IMR-90 (cell line): ENCODE results near the gene DRD3. TPM values are rescaled to one million over a fixed set of nuclear protein-coding genes. Genes with fewer than 3 reads are reported as not detected.

Source experiments
- ATAC-seq: fragments of 200-7000 bp; cut with Tn5 transposase; 2 replicates; pipeline ENCODE4 v1.9.1; 2020; ENCODE audit warnings: low read depth, mild to moderate bottlenecking, moderate library complexity
- BruUV-seq: library from RNA; stranded (reverse); fragments of 400-500 nt; replicated peaks from 2 replicates; lab custom pipeline; 2021; lab: Mats Ljungman, UMichigan
- CTCF ChIA-PET: fragments of 300-600 bp; formaldehyde crosslinking; extraction: SDS; loops from one replicate; lab custom pipeline; 2021; ENCODE audit warnings: antibody characterized with exemption; lab: Yijun Ruan, JAX
- POLR2A ChIA-PET: fragments of 300-600 bp; sonication (Branson Sonifier 250); formaldehyde crosslinking; loops from one replicate; lab custom pipeline; 2022; ENCODE audit warnings: antibody characterized with exemption; ENCODE audit not compliant: unreplicated experiment; lab: Charles Lee
- DNase-seq: peaks from one replicate; pipeline ENCODE4 v3.0.0; 2013
- H2AFZ ChIP-seq: replicated peaks from 2 replicates; pipeline ENCODE3; 2013; ENCODE audit warnings: low read length, mild to moderate bottlenecking; ENCODE audit not compliant: poor library complexity
- H2AK5ac ChIP-seq: 2 replicates; pipeline ENCODE4 v1.6.1; 2013; ENCODE audit warnings: low read depth, low read length, inconsistent platforms
- H2AK9ac ChIP-seq: replicated peaks from 2 replicates; pipeline ENCODE3; 2013; ENCODE audit warnings: mild to moderate bottlenecking, low read depth, low read length, moderate library complexity; ENCODE audit not compliant: poor library complexity
- H2BK120ac ChIP-seq: 2 replicates; pipeline ENCODE4 v1.6.1; 2013; ENCODE audit warnings: low read depth, low read length, inconsistent platforms
- H2BK15ac ChIP-seq: 3 replicates; pipeline ENCODE4 v1.6.1; 2013; ENCODE audit warnings: low read depth, low read length, inconsistent platforms
- H2BK20ac ChIP-seq: 2 replicates; pipeline ENCODE4 v1.6.1; 2013; ENCODE audit warnings: low read depth, mild to moderate bottlenecking, inconsistent platforms, low read length, moderate library complexity
- H2BK5ac ChIP-seq: 2 replicates; pipeline ENCODE4 v1.6.1; 2013; ENCODE audit warnings: mild to moderate bottlenecking, low read depth, low read length, inconsistent platforms; ENCODE audit not compliant: poor library complexity, severe bottlenecking
- H3K14ac ChIP-seq: replicated peaks from 2 replicates; pipeline ENCODE4 v1.6.1; 2013; ENCODE audit warnings: low read depth, low read length, inconsistent platforms
- H3K18ac ChIP-seq: 2 replicates; pipeline ENCODE4 v1.6.1; 2013; ENCODE audit warnings: low read depth, low read length, control low read depth
- H3K23ac ChIP-seq: 2 replicates; pipeline ENCODE4 v1.6.1; 2013; ENCODE audit warnings: low read depth, low read length, inconsistent platforms
- H3K27ac ChIP-seq: 2 replicates; pipeline ENCODE4 v1.5.1; 2013; ENCODE audit warnings: mild to moderate bottlenecking, control low read depth, low read length; ENCODE audit not compliant: insufficient read depth
- H3K27me3 ChIP-seq: 2 replicates; pipeline ENCODE4 v1.6.1; 2013; ENCODE audit warnings: low read length; ENCODE audit not compliant: control insufficient read depth, insufficient read depth
- H3K36me3 ChIP-seq: 2 replicates; pipeline ENCODE4 v1.6.1; 2013; ENCODE audit warnings: low read length, mixed read lengths; ENCODE audit not compliant: control insufficient read depth, insufficient read depth
- H3K4ac ChIP-seq: 2 replicates; pipeline ENCODE4 v1.6.1; 2013; ENCODE audit warnings: low read depth, low read length, inconsistent platforms
- H3K4me1 ChIP-seq: 2 replicates; pipeline ENCODE4 v1.6.1; 2013; ENCODE audit warnings: low read length, mixed read lengths; ENCODE audit not compliant: control insufficient read depth, insufficient read depth
- H3K4me2 ChIP-seq: 2 replicates; pipeline ENCODE4 v1.6.1; 2013; ENCODE audit warnings: low read depth, mild to moderate bottlenecking, control low read depth, low read length, moderate library complexity
- H3K4me3 ChIP-seq: 2 replicates; pipeline ENCODE4 v1.5.1; 2013; ENCODE audit warnings: low read depth, mild to moderate bottlenecking, control low read depth, low read length, moderate library complexity; ENCODE audit not compliant: insufficient read depth
- H3K56ac ChIP-seq: 2 replicates; pipeline ENCODE4 v1.6.1; 2013; ENCODE audit warnings: low read length, inconsistent platforms; ENCODE audit not compliant: insufficient read depth; ENCODE audit errors: extremely low read depth
- H3K79me1 ChIP-seq, 2 experiments: 2 replicates each; pipeline ENCODE4 v1.6.1; 2013; ENCODE audit warnings: low read length in 2 of 2, inconsistent platforms in 1 of 2, low read depth in 1 of 2
- H3K9ac ChIP-seq: 2 replicates; pipeline ENCODE4 v1.6.1; 2013; ENCODE audit warnings: low read depth, low read length, control low read depth
- H3K9me1 ChIP-seq: 2 replicates; pipeline ENCODE4 v1.6.1; 2013; ENCODE audit warnings: low read length, inconsistent platforms; ENCODE audit not compliant: insufficient read depth
- H3K9me3 ChIP-seq: 2 replicates; pipeline ENCODE4 v1.6.1; 2013; ENCODE audit warnings: low read length; ENCODE audit not compliant: control insufficient read depth, insufficient read depth
- H4K20me1 ChIP-seq: 2 replicates; pipeline ENCODE4 v1.6.1; 2013; ENCODE audit warnings: low read length, inconsistent platforms; ENCODE audit not compliant: insufficient read depth
- H4K5ac ChIP-seq: 2 replicates; pipeline ENCODE4 v1.6.1; 2013; ENCODE audit warnings: mild to moderate bottlenecking, low read depth, low read length, control low read depth
- H4K8ac ChIP-seq, 2 experiments: 2 replicates each; pipeline ENCODE4 v1.6.1; 2013; ENCODE audit warnings: low read depth in 2 of 2, low read length in 2 of 2, control low read depth in 1 of 2, inconsistent platforms in 1 of 2
- H4K91ac ChIP-seq: 2 replicates; pipeline ENCODE4 v1.6.1; 2013; ENCODE audit warnings: low read depth, low read length, inconsistent platforms; ENCODE audit not compliant: insufficient read depth
- BHLHE40 ChIP-seq: fragments of 150-350 bp; IDR thresholded peaks from 2 replicates; pipeline ENCODE4 v1.6.1; 2016; ENCODE audit warnings: mild to moderate bottlenecking, low read depth, low read length
- CEBPB ChIP-seq: IDR thresholded peaks from 2 replicates; pipeline ENCODE4 v1.6.1; 2012; ENCODE audit warnings: low read depth, low read length, improper control_type of control experiment
- CHD1 ChIP-seq: IDR thresholded peaks from 2 replicates; pipeline ENCODE4 v1.6.1; 2012; ENCODE audit warnings: low read depth, low read length, improper control_type of control experiment
- MAFK ChIP-seq: IDR thresholded peaks from 2 replicates; pipeline ENCODE4 v1.6.1; 2012; ENCODE audit warnings: low read depth, low read length, improper control_type of control experiment
- MAZ ChIP-seq: IDR thresholded peaks from 2 replicates; pipeline ENCODE4 v1.6.1; 2012; ENCODE audit warnings: low read depth, mild to moderate bottlenecking, low read length, improper control_type of control experiment, moderate library complexity, borderline replicate concordance
- MXI1 ChIP-seq: IDR thresholded peaks from 2 replicates; pipeline ENCODE4 v1.6.1; 2012; ENCODE audit warnings: low read depth, mild to moderate bottlenecking, low read length, moderate library complexity, borderline replicate concordance
- SMC3 ChIP-seq: fragments of 150-350 bp; IDR thresholded peaks from 2 replicates; pipeline ENCODE4 v1.6.1; 2016; ENCODE audit warnings: low read depth, mild to moderate bottlenecking, antibody characterized with exemption, low read length, moderate library complexity
- WGBS, 2 experiments: methylation state at CpG; one replicate each; pipeline versions ENCODE4 v1.1.5 to v1.1.7; 2013; ENCODE audit warnings: missing lambda C conversion rate in 2 of 2; ENCODE audit not compliant: insufficient read length in 1 of 2; ENCODE audit errors: extremely low coverage in 2 of 2; 5-methylcytosine and 5-hydroxymethylcytosine counted together
- dilution Hi-C: fragments of 300-500 bp; cut with HindIII; formaldehyde crosslinking; loops from one replicate; pipeline ENCODE4 v1.14.3; 2018; ENCODE audit warnings: low sequenced_read_pairs; ENCODE audit not compliant: unreplicated experiment
- in situ Hi-C: fragments of 300-500 bp; cut with MboI; formaldehyde crosslinking; loops from 3 replicates; pipeline ENCODE4 v1.14.3; 2019; ENCODE audit warnings: low sequenced_read_pairs, inconsistent platforms, mixed read lengths
- intact Hi-C: fragments of 100-400 bp; cut with micrococcal nuclease; formaldehyde crosslinking; loops from 2 replicates; pipeline ENCODE4 v1.10.0; 2022
- polyA plus RNA-seq, 3 experiments: library from polyadenylated mRNA; depleted of rRNA; stranded (reverse); fragments of >200 nt; gene quantifications; 2 replicates each; pipeline ENCODE4 v1.2.3, GENCODE V29; 2012; ENCODE audit warnings: low replicate concordance in 1 of 3
- total RNA-seq: library from RNA; depleted of rRNA; stranded (reverse); fragments of >200 nt; gene quantifications from 2 replicates; pipeline ENCODE4 v1.2.3, GENCODE V29; 2012
- TF ChIP-seq, protein P1 (sequence below): fragments of 150-350 bp; IDR thresholded peaks from 2 replicates; pipeline ENCODE4 v1.6.1; 2016; ENCODE audit warnings: low read depth, mild to moderate bottlenecking, low read length, moderate library complexity, borderline replicate concordance
- TF ChIP-seq, protein P2 (sequence below): conservative IDR thresholded peaks from 2 replicates; pipeline ENCODE4 v1.5.1; 2012; ENCODE audit warnings: mild to moderate bottlenecking, low read depth, low read length, improper control_type of control experiment

DRD3 gene
- total and polyA plus RNA-seq, 2 of the 4 experiments (the other 2 are of a cell fraction) = not detected

GRCh38 chr3:114115143-114115542 lies 63.7 kb downstream of the DRD3 start:
- H3K4me2 ChIP-seq = no peak overlapping the region
- peak overlapping the region; percentile 7; the same call in 1 of the 2 replicates for H3K23ac ChIP-seq
- H3K4me1 ChIP-seq = no peaks in the 10 kb centered on the region
- 0 out of 2 replicates have a peak, but pooled peaks cover 3% of the 10 kb centered on the region for H3K9me1 ChIP-seq
- TF ChIP-seq CEBPB (no peak), CHD1 (no peak), MXI1 (no peak), BHLHE40 (no peak), MAZ (no peak), MAFK (no peak), SMC3 (no peak)
- TF ChIP-seq, protein P1, sequence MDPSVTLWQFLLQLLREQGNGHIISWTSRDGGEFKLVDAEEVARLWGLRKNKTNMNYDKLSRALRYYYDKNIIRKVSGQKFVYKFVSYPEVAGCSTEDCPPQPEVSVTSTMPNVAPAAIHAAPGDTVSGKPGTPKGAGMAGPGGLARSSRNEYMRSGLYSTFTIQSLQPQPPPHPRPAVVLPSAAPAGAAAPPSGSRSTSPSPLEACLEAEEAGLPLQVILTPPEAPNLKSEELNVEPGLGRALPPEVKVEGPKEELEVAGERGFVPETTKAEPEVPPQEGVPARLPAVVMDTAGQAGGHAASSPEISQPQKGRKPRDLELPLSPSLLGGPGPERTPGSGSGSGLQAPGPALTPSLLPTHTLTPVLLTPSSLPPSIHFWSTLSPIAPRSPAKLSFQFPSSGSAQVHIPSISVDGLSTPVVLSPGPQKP = no peak
- TF ChIP-seq, protein P2, sequence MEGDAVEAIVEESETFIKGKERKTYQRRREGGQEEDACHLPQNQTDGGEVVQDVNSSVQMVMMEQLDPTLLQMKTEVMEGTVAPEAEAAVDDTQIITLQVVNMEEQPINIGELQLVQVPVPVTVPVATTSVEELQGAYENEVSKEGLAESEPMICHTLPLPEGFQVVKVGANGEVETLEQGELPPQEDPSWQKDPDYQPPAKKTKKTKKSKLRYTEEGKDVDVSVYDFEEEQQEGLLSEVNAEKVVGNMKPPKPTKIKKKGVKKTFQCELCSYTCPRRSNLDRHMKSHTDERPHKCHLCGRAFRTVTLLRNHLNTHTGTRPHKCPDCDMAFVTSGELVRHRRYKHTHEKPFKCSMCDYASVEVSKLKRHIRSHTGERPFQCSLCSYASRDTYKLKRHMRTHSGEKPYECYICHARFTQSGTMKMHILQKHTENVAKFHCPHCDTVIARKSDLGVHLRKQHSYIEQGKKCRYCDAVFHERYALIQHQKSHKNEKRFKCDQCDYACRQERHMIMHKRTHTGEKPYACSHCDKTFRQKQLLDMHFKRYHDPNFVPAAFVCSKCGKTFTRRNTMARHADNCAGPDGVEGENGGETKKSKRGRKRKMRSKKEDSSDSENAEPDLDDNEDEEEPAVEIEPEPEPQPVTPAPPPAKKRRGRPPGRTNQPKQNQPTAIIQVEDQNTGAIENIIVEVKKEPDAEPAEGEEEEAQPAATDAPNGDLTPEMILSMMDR = no peak
- H3K27ac ChIP-seq = no peak overlapping the region
- H3K9ac ChIP-seq = no peak overlapping the region
- POLR2A ChIA-PET = no interaction called here
- CTCF ChIA-PET = no interaction called here
- no peak overlapping the region for H4K91ac ChIP-seq
- no peak overlapping the region for H2BK15ac ChIP-seq
- no peaks in the 10 kb centered on the region for H3K27me3 ChIP-seq
- H4K20me1 ChIP-seq = no peaks in the 10 kb centered on the region
- ATAC-seq (no peak), DNase-seq (no peak)
- dilution Hi-C loops = no loop called here
- H3K79me1 ChIP-seq = no peaks in the 10 kb centered on the region
- no peak overlapping the region for H3K14ac ChIP-seq
- H3K4ac ChIP-seq = no peak overlapping the region
- no peak overlapping the region for H3K4me3 ChIP-seq
- BruUV-seq = no TSS peak
- no peak overlapping the region for H3K56ac ChIP-seq
- no peak overlapping the region for H2AFZ ChIP-seq
- no peak overlapping the region for H2AK9ac ChIP-seq
- H4K8ac ChIP-seq = no peak overlapping the region
- no CpG with 5 or more reads among the region's 7 CpGs for WGBS, 2 experiments
- no peak overlapping the region for H2BK20ac ChIP-seq
- in situ Hi-C loops = no loop called here
- intact Hi-C loops = no loop called here
- no peak overlapping the region for H2BK120ac ChIP-seq
- no peaks in the 10 kb centered on the region for H3K9me3 ChIP-seq
- no peaks in the 10 kb centered on the region for H3K36me3 ChIP-seq
- H2AK5ac ChIP-seq = no peak overlapping the region
- H4K5ac ChIP-seq = no peak overlapping the region
- H2BK5ac ChIP-seq = no peak overlapping the region
- no peak overlapping the region for H3K18ac ChIP-seq
